CD4-positive, alpha-beta T cell (primary cell): ENCODE data around the gene TGM1. TPM values are rescaled to one million over a fixed set of nuclear protein-coding genes. Genes with fewer than 3 reads are reported as not detected.

Experiments used
- ATAC-seq: fragments of 200-7000 bp; cut with Tn5 transposase; one replicate; pipeline ENCODE4 v1.10.0; 2022; ENCODE audit warnings: mild to moderate bottlenecking; ENCODE audit not compliant: poor library complexity
- CTCF ChIA-PET: fragments of 350-600 bp; sonication (Branson Sonifier 250); formaldehyde crosslinking; loops from one replicate; lab custom pipeline; 2021; ENCODE audit warnings: antibody characterized with exemption, inconsistent platforms; lab: Charles Lee
- POLR2A ChIA-PET: fragments of 350-600 bp; sonication (Branson Sonifier 250); formaldehyde crosslinking; loops from one replicate; lab custom pipeline; 2021; ENCODE audit warnings: antibody characterized with exemption, inconsistent platforms; lab: Charles Lee
- DNase-seq, 14 experiments: peaks; one replicate each; pipeline ENCODE4 v3.0.0-alpha.2; 2013 to 2020; ENCODE audit warnings: mixed read lengths in 2 of 14
- H3K27ac ChIP-seq, 2 donors: one replicate each; pipeline versions ENCODE4 v1.5.1 to v1.7.0; 2013; ENCODE audit warnings: low read length in 2 of 2, low read depth in 1 of 2, mild to moderate bottlenecking in 1 of 2
- H3K27me3 ChIP-seq, 2 experiments: 1 replicate in 1 of 2; 2 replicates in 1 of 2; pipeline versions ENCODE4 v1.6.1 to v1.7.0; 2013; ENCODE audit warnings: low read length in 2 of 2, control low read depth in 1 of 2, mild to moderate bottlenecking in 1 of 2, moderate library complexity in 1 of 2; ENCODE audit not compliant: insufficient read depth in 2 of 2, control insufficient read depth in 1 of 2
- H3K36me3 ChIP-seq: one replicate; pipeline ENCODE4 v1.6.1; 2013; ENCODE audit warnings: low read length, control low read depth; ENCODE audit not compliant: insufficient read depth
- H3K4me1 ChIP-seq: one replicate; pipeline ENCODE4 v1.6.1; 2013; ENCODE audit warnings: low read length, control low read depth; ENCODE audit not compliant: insufficient read depth
- H3K4me3 ChIP-seq: one replicate; pipeline ENCODE4 v1.5.1; 2013; ENCODE audit warnings: mild to moderate bottlenecking, low read length, moderate library complexity
- H3K9me3 ChIP-seq, 2 experiments: 1 replicate in 1 of 2; 2 replicates in 1 of 2; pipeline versions ENCODE4 v1.6.1 to v1.7.0; 2013; ENCODE audit warnings: low read length in 2 of 2, mild to moderate bottlenecking in 2 of 2, control low read depth in 1 of 2, moderate library complexity in 1 of 2; ENCODE audit not compliant: control insufficient read depth in 1 of 2, insufficient read depth in 1 of 2
- H3K27ac Mint-ChIP-seq: one replicate; pipeline ENCODE4 v1.8.0; 2020; ENCODE audit warnings: mixed read lengths
- H3K27me3 Mint-ChIP-seq: one replicate; pipeline ENCODE4 v1.8.0; 2021; ENCODE audit warnings: mixed read lengths
- H3K36me3 Mint-ChIP-seq: one replicate; pipeline ENCODE4 v1.8.0; 2021; ENCODE audit warnings: low read depth, mixed read lengths
- H3K4me1 Mint-ChIP-seq: one replicate; pipeline ENCODE4 v1.8.0; 2021; ENCODE audit warnings: low read depth, mixed read lengths
- H3K4me3 Mint-ChIP-seq: one replicate; pipeline ENCODE4 v1.8.0; 2020; ENCODE audit warnings: mild to moderate bottlenecking, mixed read lengths
- H3K9me3 Mint-ChIP-seq: one replicate; pipeline ENCODE4 v1.8.0; 2020; ENCODE audit warnings: mixed read lengths
- CTCF ChIP-seq: fragments of 200-600 bp; IDR thresholded peaks from one replicate; pipeline ENCODE4 v1.8.0; 2022; ENCODE audit warnings: antibody characterized with exemption, mild to moderate bottlenecking
- intact Hi-C, 2 experiments: fragments of 100-400 bp; cut with DNase I in 1 of 2; cut with micrococcal nuclease in 1 of 2; formaldehyde crosslinking; loops; one replicate each; pipeline versions ENCODE4 v1.15.1 to v1.9.0; 2023 to 2025; cut with DNase I, micrococcal nuclease
- total RNA-seq, 174 experiments: library from RNA in 2 of 174; stranded (reverse) in 2 of 174; gene quantifications; one replicate each; pipeline ENCODE4 v1.2.3 and lab custom pipeline; 2021 to 2026

The TGM1 gene
- total RNA-seq, 2 experiments from 2014 or later: 3.5 to 3.9 TPM

DNA sequence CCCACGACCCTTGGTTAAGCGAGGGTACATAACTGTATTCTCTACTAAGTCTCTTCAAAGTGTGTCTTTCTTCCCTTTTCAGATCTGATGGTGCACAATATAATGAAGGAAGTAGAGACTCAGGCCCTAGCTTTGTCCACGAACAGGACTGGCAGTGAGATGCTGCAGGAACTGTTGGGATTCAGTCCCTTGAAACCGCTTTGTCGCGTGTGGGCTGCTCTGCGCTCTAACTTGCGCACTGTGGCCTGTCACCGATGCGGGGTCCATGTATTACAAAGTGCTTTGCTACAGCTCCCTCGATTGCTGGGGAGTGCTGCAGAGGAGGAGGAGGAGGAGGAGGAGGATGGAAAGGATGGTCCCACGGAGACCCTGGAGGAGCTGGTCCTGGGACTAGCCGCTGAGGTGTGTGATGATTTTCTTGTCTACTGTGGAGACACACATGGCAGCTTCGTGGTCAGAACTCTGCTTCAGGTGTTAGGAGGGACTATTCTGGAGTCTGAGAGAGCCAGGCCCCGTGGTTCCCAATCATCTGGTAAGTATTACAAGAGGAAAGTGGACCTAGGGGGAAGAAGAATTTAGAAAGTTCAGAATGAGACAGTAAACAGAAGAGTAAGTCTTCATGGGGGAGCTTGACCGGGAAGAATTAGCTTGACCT is 37.5 kb upstream of the TGM1 start:
- H3K27me3 ChIP-seq: no peaks in the 10 kb centered on the region
- H3K4me3 ChIP-seq: peak overlapping the region; percentile 87
- Mint-ChIP-seq H3K4me1 (peaks cover 64% of the 10 kb centered on the region), H3K4me3 (peak overlapping the region; percentile 99), H3K27me3 (no peaks in the 10 kb centered on the region), H3K36me3 (peaks cover 89% of the 10 kb centered on the region), H3K27ac (peak overlapping the region; percentile 98), H3K9me3 (no peaks in the 10 kb centered on the region)
- H3K27ac ChIP-seq: peak overlapping the region; percentile 81 to 87
- H3K9me3 ChIP-seq: no peaks in the 10 kb centered on the region
- peaks cover 59% of the 10 kb centered on the region for H3K36me3 ChIP-seq
- intact Hi-C loops: no loop called here
- no peak for DNase-seq
- ATAC-seq: no peak
- H3K4me1 ChIP-seq: peaks cover 56% of the 10 kb centered on the region
- ChIA-PET POLR2A (interaction anchor here (0.8 to 5.7 kb wide), 20 partner anchors 8 to 210 kb away, joined by 3 to 66 read pairs (median 4); partner anchors contain the start of genes CBLN3, CHMP4A, CIDEB and DCAF11), CTCF (interaction anchor here (1.0 to 6.8 kb wide), 6 partner anchors 9 to 131 kb away, joined by 3 to 90 read pairs (median 16); partner anchors contain the start of genes CIDEB, LTB4R, LTB4R2 and MDP1)
- TF ChIP-seq CTCF: no peak

DNA sequence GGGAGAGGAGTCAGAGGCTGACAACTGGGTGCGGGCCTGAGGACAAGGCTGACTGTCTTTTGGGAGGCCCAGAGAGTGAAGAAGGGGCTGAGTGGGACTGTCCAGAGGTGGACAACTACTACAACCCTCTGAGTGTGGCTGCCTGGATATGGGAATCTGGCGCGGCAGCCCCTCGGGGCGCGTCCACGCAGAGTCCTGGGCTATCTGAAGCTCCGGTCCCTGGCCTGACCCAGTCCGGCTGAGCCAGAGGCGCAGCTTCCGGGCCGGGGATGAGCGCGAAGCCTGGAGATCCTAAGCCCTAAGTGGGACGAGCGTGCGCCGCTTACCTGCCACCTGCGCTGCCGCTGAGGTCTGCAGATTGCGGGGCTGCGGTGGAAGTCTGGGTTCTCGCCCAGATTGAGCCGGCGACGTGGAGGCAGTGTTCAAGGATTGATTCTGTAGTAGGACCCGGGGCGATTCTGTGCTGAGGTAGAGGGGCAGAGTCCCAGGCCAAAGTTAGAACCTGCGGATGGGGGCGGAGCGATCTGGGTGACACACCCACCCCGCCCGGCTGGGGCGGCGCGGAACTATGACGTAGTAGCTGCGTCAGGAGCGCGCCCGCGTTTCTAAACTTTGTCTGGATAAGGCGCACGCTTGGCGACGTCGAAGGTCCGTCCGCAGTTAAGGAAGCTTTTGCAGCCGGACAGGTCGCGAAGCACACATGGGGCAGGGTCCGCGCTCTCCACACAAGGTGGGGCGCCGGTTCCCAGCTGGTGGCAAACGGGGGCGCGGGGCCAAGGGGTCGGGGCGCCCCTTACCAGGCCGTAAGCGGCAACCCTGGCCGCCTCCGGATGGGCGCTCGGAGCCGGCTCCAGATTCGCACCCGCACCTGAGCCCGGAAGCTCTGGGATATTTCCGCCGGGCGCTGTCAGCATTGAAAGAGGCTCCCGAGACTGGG is 36.5 kb upstream of the TGM1 start, which contains the start of the genes DHRS1 and NOP9:
DHRS1 (minus strand) TSS at position 526 of the 937 bp plus-strand sequence. CDS start 674 bp downstream, outside the sequence.
NOP9 (plus strand) TSS at position 596 of the 937 bp plus-strand sequence; CDS start at position 701, 105 bp downstream.
- H3K4me1 Mint-ChIP-seq: peaks cover 64% of the 10 kb centered on the region
- H3K36me3 Mint-ChIP-seq: peaks cover 87% of the 10 kb centered on the region
- DNase-seq (peak; percentile 86 to 98 (median 92)), ATAC-seq (peak; percentile 77)
- Histone ChIP-seq H3K36me3 (peaks cover 54% of the 10 kb centered on the region), H3K4me3 (peak within 1 kb of the TSS; percentile 87), H3K4me1 (peaks cover 56% of the 10 kb centered on the region), H3K27me3 (no peaks in the 10 kb centered on the region), H3K27ac (peak within 1 kb of the TSS; percentile 81 to 87), H3K9me3 (no peaks in the 10 kb centered on the region)
- CTCF ChIA-PET: interaction anchor here (2.0 to 6.8 kb wide), 6 partner anchors 10 to 132 kb away, joined by 6 to 90 read pairs (median 20); partner anchors contain the start of genes CIDEB, LTB4R, LTB4R2 and MDP1
- no peaks in the 10 kb centered on the region for H3K9me3 Mint-ChIP-seq
- peak within 1 kb of the TSS; percentile 98 for H3K27ac Mint-ChIP-seq
- TF ChIP-seq CTCF: no peak
- peak within 1 kb of the TSS; percentile 99 for H3K4me3 Mint-ChIP-seq
- H3K27me3 Mint-ChIP-seq: no peaks in the 10 kb centered on the region
- intact Hi-C loops: loop anchor here in 1 of 2 experiments (5.0 to 10.0 kb wide), 3 partner anchors 187 to 325 kb away; partner anchors contain the start of genes DCAF11 and NRL
- POLR2A ChIA-PET: interaction anchor here (0.7 to 5.7 kb wide), 20 partner anchors 9 to 209 kb away, joined by 3 to 66 read pairs (median 6); partner anchors contain the start of genes CBLN3, CHMP4A, CIDEB and DCAF11
